ENCODE results near the gene TMEM100.

TMEM100 gene

DNA sequence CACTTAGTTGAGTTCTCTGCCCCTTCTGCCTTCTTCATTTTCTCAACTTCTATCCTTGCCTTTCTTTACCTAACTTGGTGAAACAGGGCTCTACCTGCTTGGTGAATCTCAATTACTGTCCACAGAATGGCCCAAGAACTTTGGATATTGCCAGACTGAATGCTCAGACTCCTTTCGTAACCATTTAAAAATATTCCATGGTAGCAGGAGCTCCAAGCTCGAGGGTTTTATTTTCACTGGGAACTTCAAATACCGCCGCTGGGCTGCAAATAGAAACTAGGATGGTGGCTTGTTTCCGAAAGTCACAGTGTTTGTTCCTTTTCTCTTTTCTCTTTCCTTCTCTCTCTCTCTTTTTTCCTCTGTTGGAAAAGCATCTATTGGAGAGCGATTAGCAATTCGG lies 13.2 kb downstream of the TMEM100 start:
- no peak for DNase-seq
- ChIA-PET CTCF (no interaction called here), POLR2A (no interaction called here)
- no peaks in the 10 kb centered on the region for H3K9me3 ChIP-seq (ENCODE audit: control extremely low read depth in 1 of 5, control insufficient read depth in 4 of 5, insufficient read depth in 2 of 5, low read depth in 1 of 5, low read length in 4 of 5)
- no peak overlapping the region for H3K4me3 ChIP-seq (ENCODE audit: control insufficient read depth in 1 of 7, extremely low read depth in 1 of 7, insufficient read depth in 4 of 7, low read depth in 2 of 7, low read length in 6 of 7)
- H3K27ac ChIP-seq (ENCODE audit: insufficient read depth in 1 of 2, low read depth in 1 of 2, low read length in 2 of 2, poor library complexity in 1 of 2, severe bottlenecking in 2 of 2) = no peak overlapping the region
- WGBS (ENCODE audit: insufficient coverage) = 94% methylated on average over 5 of the region's 7 CpGs
- H3K4me1 ChIP-seq (ENCODE audit: control extremely low read depth in 1 of 4, control insufficient read depth in 4 of 4, insufficient read depth in 4 of 4, low read length in 3 of 4) = peaks cover 0 to 7% (median 2%) of the 10 kb centered on the region in 4 experiments
- no peaks in the 10 kb centered on the region for H3K27me3 ChIP-seq (replicated peaks in 2 of 5; ENCODE audit: control insufficient read depth in 4 of 5, insufficient read depth in 5 of 5, low read length in 4 of 5)
- no peaks in the 10 kb centered on the region for H3K36me3 ChIP-seq (ENCODE audit: control insufficient read depth in 4 of 4, insufficient read depth in 4 of 4, low read length in 3 of 4)

DNA sequence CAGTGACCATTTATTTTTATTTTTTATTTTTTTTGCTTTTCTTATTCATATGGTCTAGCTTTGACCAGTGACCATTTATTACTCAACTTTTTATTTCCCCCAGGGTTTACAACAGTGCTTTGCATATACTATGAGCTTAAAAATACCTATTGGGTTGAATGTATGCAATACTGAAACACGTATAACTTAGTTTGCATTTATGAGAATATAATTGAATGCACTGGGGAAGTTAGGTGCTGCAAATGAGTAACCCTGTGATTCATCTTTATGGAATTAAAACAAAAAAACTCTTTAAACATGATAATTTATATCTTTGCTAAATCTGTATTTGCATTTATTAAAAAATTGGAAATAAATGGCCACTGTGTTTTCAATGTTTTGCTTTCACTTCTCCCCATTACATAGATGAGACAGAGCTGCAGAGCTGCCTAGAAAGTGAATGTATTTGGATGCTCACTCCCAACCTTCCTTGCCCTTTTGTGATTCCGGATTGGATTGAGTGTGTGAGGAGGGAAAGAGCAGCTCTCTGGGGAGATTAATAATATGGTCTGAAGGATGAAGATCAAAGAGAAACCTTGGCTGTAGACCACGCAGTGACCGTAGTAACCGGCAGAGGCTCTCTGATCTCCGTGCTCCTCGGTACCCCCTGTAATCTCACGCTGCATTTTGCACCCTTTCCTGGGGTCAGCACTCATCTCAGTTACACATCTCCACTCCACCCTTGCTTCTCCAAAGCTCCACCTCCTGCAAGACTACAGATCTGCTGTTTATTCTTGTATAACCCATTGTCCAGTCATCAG lies 14.3 kb downstream of the TMEM100 start:
- 96% methylated on average over 4 of the region's 8 CpGs for WGBS (ENCODE audit: insufficient coverage)
- no peak overlapping the region for H3K27ac ChIP-seq (ENCODE audit: insufficient read depth in 1 of 2, low read depth in 1 of 2, low read length in 2 of 2, poor library complexity in 1 of 2, severe bottlenecking in 2 of 2)
- POLR2A ChIA-PET = no interaction called here
- H3K36me3 ChIP-seq (ENCODE audit: control insufficient read depth in 4 of 4, insufficient read depth in 4 of 4, low read length in 3 of 4) = no peaks in the 10 kb centered on the region
- H3K4me3 ChIP-seq (ENCODE audit: control insufficient read depth in 1 of 7, extremely low read depth in 1 of 7, insufficient read depth in 4 of 7, low read depth in 2 of 7, low read length in 6 of 7) = no peak overlapping the region
- peaks cover 0 to 7% (median 2%) of the 10 kb centered on the region in 4 experiments for H3K4me1 ChIP-seq (ENCODE audit: control extremely low read depth in 1 of 4, control insufficient read depth in 4 of 4, insufficient read depth in 4 of 4, low read length in 3 of 4)
- CTCF ChIA-PET = interaction anchor here (1.1 to 1.3 kb wide), 3 partner anchors 10 to 182 kb away, joined by 3 read pairs; no protein-coding TSS in a partner anchor
- H3K27me3 ChIP-seq (replicated peaks in 2 of 5; ENCODE audit: control insufficient read depth in 4 of 5, insufficient read depth in 5 of 5, low read length in 4 of 5) = no peaks in the 10 kb centered on the region
- DNase-seq = no peak
- peaks cover 0 to 2% (median 0%) of the 10 kb centered on the region in 5 experiments for H3K9me3 ChIP-seq (ENCODE audit: control extremely low read depth in 1 of 5, control insufficient read depth in 4 of 5, insufficient read depth in 2 of 5, low read depth in 1 of 5, low read length in 4 of 5)

DNA sequence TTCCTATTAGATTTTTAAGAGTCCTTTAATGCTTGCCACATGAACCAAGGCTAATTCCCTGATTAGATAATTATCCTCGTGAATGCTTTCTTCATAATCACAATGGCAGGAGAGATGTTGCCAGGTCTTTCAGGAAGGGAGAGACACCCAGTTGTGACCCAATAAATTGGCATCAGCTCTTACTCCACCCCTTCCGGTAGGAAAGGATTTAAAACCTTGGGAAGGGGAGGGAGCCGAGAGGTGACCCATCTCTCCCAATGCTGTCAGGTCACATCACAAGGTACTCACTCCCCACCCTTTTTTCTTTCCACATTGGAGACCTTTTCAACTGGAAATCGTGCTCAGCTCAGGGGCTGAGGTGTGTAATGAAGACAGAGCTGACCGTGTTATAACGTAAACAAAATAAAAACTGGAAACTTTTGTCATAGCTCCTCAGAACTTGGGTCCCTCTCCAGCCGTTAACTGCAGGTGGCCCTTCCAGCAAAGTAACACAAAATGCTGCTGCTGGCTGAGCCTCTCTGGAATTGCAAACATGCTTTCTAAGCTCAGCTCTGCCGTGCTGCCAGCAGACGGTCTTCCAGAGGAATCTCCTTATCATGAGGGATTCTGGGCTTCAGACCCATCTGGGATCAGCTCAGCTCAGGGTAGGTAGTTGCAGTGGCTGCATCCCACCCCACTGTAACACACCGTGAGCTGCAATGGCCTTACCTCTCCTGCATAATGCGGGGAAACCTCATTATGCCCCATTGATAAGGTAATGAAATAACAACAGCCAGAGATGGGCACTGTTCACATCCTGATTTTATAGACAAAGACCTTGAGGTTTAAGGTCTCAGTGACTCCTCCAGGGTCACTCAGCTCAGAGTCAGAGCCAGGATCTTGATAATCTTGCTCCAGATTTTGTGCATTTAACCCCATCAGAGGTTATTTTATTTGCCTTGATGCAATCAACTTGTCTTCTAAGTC lies 15.6 kb downstream of the TMEM100 start:
- ChIA-PET CTCF (interaction anchor here (1.1 to 1.6 kb wide), 3 partner anchors 9 to 181 kb away, joined by 3 to 4 read pairs (median 4); no protein-coding TSS in a partner anchor), POLR2A (no interaction called here)
- WGBS (ENCODE audit: insufficient coverage) = 92% methylated on average over 9 of the region's 11 CpGs
- no peaks in the 10 kb centered on the region for H3K27me3 ChIP-seq (replicated peaks in 2 of 5; ENCODE audit: control insufficient read depth in 4 of 5, insufficient read depth in 5 of 5, low read length in 4 of 5)
- no peak overlapping the region for H3K4me3 ChIP-seq (ENCODE audit: control insufficient read depth in 1 of 7, extremely low read depth in 1 of 7, insufficient read depth in 4 of 7, low read depth in 2 of 7, low read length in 6 of 7)
- no peak for DNase-seq
- peaks cover 0 to 7% (median 2%) of the 10 kb centered on the region in 4 experiments for H3K4me1 ChIP-seq (ENCODE audit: control extremely low read depth in 1 of 4, control insufficient read depth in 4 of 4, insufficient read depth in 4 of 4, low read length in 3 of 4)
- H3K27ac ChIP-seq (ENCODE audit: insufficient read depth in 1 of 2, low read depth in 1 of 2, low read length in 2 of 2, poor library complexity in 1 of 2, severe bottlenecking in 2 of 2) = no peak overlapping the region
- H3K36me3 ChIP-seq (ENCODE audit: control insufficient read depth in 4 of 4, insufficient read depth in 4 of 4, low read length in 3 of 4) = no peaks in the 10 kb centered on the region
- peaks cover 0 to 3% (median 0%) of the 10 kb centered on the region in 5 experiments for H3K9me3 ChIP-seq (ENCODE audit: control extremely low read depth in 1 of 5, control insufficient read depth in 4 of 5, insufficient read depth in 2 of 5, low read depth in 1 of 5, low read length in 4 of 5)

DNA sequence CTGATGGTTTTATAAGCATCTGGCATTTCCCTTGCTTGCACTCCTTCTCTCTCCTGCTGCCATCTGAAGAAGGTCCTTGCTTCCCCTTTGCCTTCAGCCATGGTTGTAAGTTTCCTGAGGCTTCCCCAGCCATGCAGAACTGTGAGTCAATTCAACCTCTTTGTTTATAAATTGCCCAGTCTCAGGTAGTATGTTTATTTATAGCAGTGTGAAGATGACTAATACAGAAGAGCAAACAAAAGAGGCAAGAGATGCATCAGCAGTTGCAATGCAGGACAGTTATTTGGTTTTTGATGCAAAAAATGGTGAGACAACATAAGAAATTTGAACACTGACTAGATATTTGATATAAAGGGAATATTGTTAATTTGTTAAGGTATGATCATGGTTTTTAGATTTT lies 16.8 kb downstream of the TMEM100 start:
- CTCF ChIA-PET = no interaction called here

DNA sequence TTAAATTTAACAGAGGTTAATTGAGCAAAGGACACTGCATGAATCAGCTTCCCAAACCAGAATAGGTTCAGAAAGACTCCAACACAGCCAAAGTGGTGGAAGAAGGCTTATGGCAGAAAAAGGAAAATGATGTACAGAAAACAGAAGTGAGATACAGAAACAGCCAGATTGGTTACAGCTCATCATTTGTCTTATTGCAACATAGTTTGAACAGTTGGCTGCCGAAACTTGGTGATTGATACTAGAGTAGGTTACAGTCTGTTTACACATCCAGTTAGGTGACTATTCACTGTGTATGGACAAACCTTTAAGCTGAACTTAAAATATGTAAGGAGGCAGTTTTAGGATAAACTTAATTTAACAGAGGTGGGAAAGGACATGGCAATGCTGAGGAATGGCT lies 18.3 kb downstream of the TMEM100 start:
- H3K9me3 ChIP-seq (ENCODE audit: control extremely low read depth in 1 of 5, control insufficient read depth in 4 of 5, insufficient read depth in 2 of 5, low read depth in 1 of 5, low read length in 4 of 5) = peaks cover 0 to 8% (median 4%) of the 10 kb centered on the region in 5 experiments
- 80% methylated on average over 1 of the region's 1 CpG for WGBS (ENCODE audit: insufficient coverage)
- H3K36me3 ChIP-seq (ENCODE audit: control insufficient read depth in 4 of 4, insufficient read depth in 4 of 4, low read length in 3 of 4) = no peaks in the 10 kb centered on the region
- H3K4me1 ChIP-seq (ENCODE audit: control extremely low read depth in 1 of 4, control insufficient read depth in 4 of 4, insufficient read depth in 4 of 4, low read length in 3 of 4) = no peaks in the 10 kb centered on the region
- H3K27ac ChIP-seq (ENCODE audit: insufficient read depth in 1 of 2, low read depth in 1 of 2, low read length in 2 of 2, poor library complexity in 1 of 2, severe bottlenecking in 2 of 2) = no peak overlapping the region
- no peak for DNase-seq
- ChIA-PET POLR2A (interaction anchor here (0.6 kb wide), 1 partner anchor 140 kb away, joined by 3 read pairs; no protein-coding TSS in a partner anchor), CTCF (interaction anchor here (1.0 to 2.1 kb wide), 3 partner anchors 10 to 102 kb away, joined by 3 to 8 read pairs (median 4); no protein-coding TSS in a partner anchor)
- H3K4me3 ChIP-seq (ENCODE audit: control insufficient read depth in 1 of 7, extremely low read depth in 1 of 7, insufficient read depth in 4 of 7, low read depth in 2 of 7, low read length in 6 of 7) = no peak overlapping the region
- no peaks in the 10 kb centered on the region for H3K27me3 ChIP-seq (replicated peaks in 2 of 5; ENCODE audit: control insufficient read depth in 4 of 5, insufficient read depth in 5 of 5, low read length in 4 of 5)

More for the DNA sequence above, 16.8 kb downstream of the TMEM100 start:
- no peaks in the 10 kb centered on the region for H3K27me3 ChIP-seq (replicated peaks in 2 of 5; ENCODE audit: control insufficient read depth in 4 of 5, insufficient read depth in 5 of 5, low read length in 4 of 5)
- no peak overlapping the region for H3K27ac ChIP-seq (ENCODE audit: insufficient read depth in 1 of 2, low read depth in 1 of 2, low read length in 2 of 2, poor library complexity in 1 of 2, severe bottlenecking in 2 of 2)
- no peaks in the 10 kb centered on the region for H3K36me3 ChIP-seq (ENCODE audit: control insufficient read depth in 4 of 4, insufficient read depth in 4 of 4, low read length in 3 of 4)
- no peak for DNase-seq
- POLR2A ChIA-PET = no interaction called here
- H3K4me1 ChIP-seq (ENCODE audit: control extremely low read depth in 1 of 4, control insufficient read depth in 4 of 4, insufficient read depth in 4 of 4, low read length in 3 of 4) = peaks cover 0 to 5% (median 2%) of the 10 kb centered on the region in 4 experiments
- H3K4me3 ChIP-seq (ENCODE audit: control insufficient read depth in 1 of 7, extremely low read depth in 1 of 7, insufficient read depth in 4 of 7, low read depth in 2 of 7, low read length in 6 of 7) = no peak overlapping the region
- peaks cover 0 to 8% (median 4%) of the 10 kb centered on the region in 5 experiments for H3K9me3 ChIP-seq (ENCODE audit: control extremely low read depth in 1 of 5, control insufficient read depth in 4 of 5, insufficient read depth in 2 of 5, low read depth in 1 of 5, low read length in 4 of 5)

DNA sequence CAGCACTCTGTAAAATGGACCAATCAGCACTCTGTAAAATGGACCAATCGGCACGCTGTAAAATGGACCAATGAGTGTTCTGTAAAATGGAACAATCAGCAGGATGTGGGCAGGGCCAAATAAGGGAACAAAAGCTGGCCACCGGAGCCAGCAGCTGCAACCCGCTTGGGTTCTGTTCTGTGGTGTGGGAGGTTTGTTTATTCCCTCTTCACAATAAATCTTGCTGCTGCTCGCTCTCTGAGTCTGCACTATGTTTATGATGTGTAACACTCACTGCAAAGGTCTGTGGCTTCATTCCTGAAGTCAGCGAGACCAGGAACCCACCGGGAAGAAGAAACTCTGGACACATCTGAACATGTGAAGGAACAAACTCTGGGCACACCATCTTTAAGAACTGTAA lies 20.5 kb downstream of the TMEM100 start:
- H3K9me3 ChIP-seq (ENCODE audit: control extremely low read depth in 1 of 5, control insufficient read depth in 4 of 5, insufficient read depth in 2 of 5, low read depth in 1 of 5, low read length in 4 of 5) = peaks cover 0 to 8% (median 4%) of the 10 kb centered on the region in 5 experiments
- H3K4me3 ChIP-seq (ENCODE audit: control insufficient read depth in 1 of 7, extremely low read depth in 1 of 7, insufficient read depth in 4 of 7, low read depth in 2 of 7, low read length in 6 of 7) = no peak overlapping the region
- ChIA-PET POLR2A (no interaction called here), CTCF (no interaction called here)
- H3K27me3 ChIP-seq (replicated peaks in 2 of 5; ENCODE audit: control insufficient read depth in 4 of 5, insufficient read depth in 5 of 5, low read length in 4 of 5) = no peaks in the 10 kb centered on the region
- DNase-seq = no peak
- no peaks in the 10 kb centered on the region for H3K36me3 ChIP-seq (ENCODE audit: control insufficient read depth in 4 of 4, insufficient read depth in 4 of 4, low read length in 3 of 4)
- no peaks in the 10 kb centered on the region for H3K4me1 ChIP-seq (ENCODE audit: control extremely low read depth in 1 of 4, control insufficient read depth in 4 of 4, insufficient read depth in 4 of 4, low read length in 3 of 4)
- WGBS (ENCODE audit: insufficient coverage) = 50% methylated on average over 2 of the region's 7 CpGs
- H3K27ac ChIP-seq (ENCODE audit: insufficient read depth in 1 of 2, low read depth in 1 of 2, low read length in 2 of 2, poor library complexity in 1 of 2, severe bottlenecking in 2 of 2) = no peak overlapping the region

All from common myeloid progenitor, CD34-positive (primary cell).